Stimulated activated memory B cell treated with anti-CD40 and anti-IgM and Interleukin-4, amounts not matched to agents 10 μg/mL and 1 μg/mL and 100 μg/mL, for 72 hours (primary cell): ENCODE data around the gene CMTM7.

Experiments
- ATAC-seq: fragments of 150-1000 bp; cut with Tn5 transposase; 2 replicates; pipeline ENCODE4 v1.10.0; 2021
- H3K27ac Mint-ChIP-seq: one replicate; pipeline ENCODE4 v1.8.0; 2022; ENCODE audit warnings: mild to moderate bottlenecking, mixed read lengths
- H3K27me3 Mint-ChIP-seq: one replicate; pipeline ENCODE4 v1.8.0; 2022; ENCODE audit warnings: mixed read lengths
- H3K36me3 Mint-ChIP-seq: one replicate; pipeline ENCODE4 v1.8.0; 2022; ENCODE audit warnings: mixed read lengths
- H3K4me1 Mint-ChIP-seq: one replicate; pipeline ENCODE4 v1.8.0; 2022; ENCODE audit warnings: mixed read lengths
- H3K4me3 Mint-ChIP-seq: one replicate; pipeline ENCODE4 v1.8.0; 2022; ENCODE audit warnings: mild to moderate bottlenecking, moderate library complexity, mixed read lengths
- H3K9me3 Mint-ChIP-seq: one replicate; pipeline ENCODE4 v1.8.0; 2022; ENCODE audit warnings: mixed read lengths

CMTM7 gene

DNA sequence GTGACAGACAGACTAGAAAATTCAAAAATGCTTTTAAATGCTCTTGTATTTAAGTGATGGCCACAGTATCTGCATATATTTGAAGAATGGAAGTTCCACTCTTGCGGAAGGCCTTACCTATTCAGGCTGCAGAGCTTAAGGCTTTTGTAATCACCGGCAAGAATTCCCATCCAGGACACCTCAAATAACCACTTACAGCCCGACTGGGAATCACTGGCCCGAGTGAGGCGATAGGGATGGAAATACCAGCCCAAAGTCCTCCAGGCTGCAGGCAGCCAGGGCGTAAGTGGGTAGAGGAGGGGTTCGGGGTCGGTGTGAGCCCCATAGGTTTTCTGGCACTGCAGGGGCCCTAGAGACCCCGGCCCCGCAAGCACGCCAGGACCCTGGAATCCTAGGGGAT is 9.5 kb downstream of the CMTM7 start:
- Mint-ChIP-seq H3K4me3 (peak overlapping the region; percentile 91), H3K27me3 (no peaks in the 10 kb centered on the region), H3K9me3 (no peaks in the 10 kb centered on the region), H3K36me3 (peaks cover 19% of the 10 kb centered on the region), H3K27ac (peak overlapping the region; percentile 96), H3K4me1 (peaks cover 83% of the 10 kb centered on the region)
- ATAC-seq = peak; percentile 49

DNA sequence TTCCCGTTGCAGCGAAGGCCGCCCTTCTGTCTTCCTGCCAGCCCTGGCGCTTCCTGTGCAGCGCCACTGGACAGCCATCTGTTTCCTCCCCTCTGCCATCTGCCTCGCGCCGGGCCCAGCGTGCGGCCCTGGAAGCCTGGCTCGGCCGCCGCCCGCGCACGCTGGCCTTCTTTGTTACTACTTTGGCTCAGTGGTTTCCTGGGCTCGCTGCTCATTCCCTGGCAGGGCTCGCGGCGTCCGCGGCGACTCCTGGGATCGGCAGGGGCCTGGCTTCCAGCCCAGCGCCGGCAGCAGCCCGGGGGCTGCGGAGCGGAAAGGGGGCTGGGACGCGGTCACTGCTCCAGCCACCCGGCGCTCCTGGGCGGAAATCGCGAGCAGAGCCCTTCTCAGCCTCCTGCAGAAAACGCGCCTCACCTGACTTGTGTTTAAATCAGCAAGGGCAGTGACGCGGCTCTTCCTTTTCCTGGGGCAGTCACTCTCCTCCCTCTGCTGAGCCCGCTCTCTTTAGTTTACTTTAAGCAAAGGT is 10.0 kb downstream of the CMTM7 start:
- peak overlapping the region; percentile 91 for H3K4me3 Mint-ChIP-seq
- H3K27ac Mint-ChIP-seq = peak overlapping the region; percentile 96
- no peaks in the 10 kb centered on the region for H3K27me3 Mint-ChIP-seq
- H3K4me1 Mint-ChIP-seq = peaks cover 84% of the 10 kb centered on the region
- peak; percentile 81 for ATAC-seq
- peaks cover 23% of the 10 kb centered on the region for H3K36me3 Mint-ChIP-seq
- no peaks in the 10 kb centered on the region for H3K9me3 Mint-ChIP-seq

DNA sequence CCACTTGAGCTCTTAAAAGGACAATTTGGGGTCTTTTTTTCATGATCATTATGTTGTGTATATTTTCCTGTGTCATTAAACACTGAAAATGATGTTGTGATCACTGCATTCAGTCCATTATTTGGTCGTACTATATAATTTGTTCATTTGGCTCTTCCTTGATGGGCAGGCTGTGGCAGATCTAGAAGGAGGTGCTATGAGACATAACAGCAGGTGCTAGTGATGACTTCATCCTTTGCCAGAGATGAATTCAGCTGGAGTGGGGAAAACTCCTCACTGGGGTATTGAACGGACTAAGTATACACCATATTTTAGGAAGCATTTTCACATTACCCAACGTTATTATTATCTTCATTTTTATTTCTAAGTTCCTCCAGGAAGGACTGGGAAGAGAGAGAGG is 12.0 kb downstream of the CMTM7 start:
- no peaks in the 10 kb centered on the region for H3K9me3 Mint-ChIP-seq
- H3K4me1 Mint-ChIP-seq = peaks cover 75% of the 10 kb centered on the region
- H3K4me3 Mint-ChIP-seq = no peak overlapping the region
- H3K36me3 Mint-ChIP-seq = peaks cover 23% of the 10 kb centered on the region
- no peaks in the 10 kb centered on the region for H3K27me3 Mint-ChIP-seq
- peak overlapping the region; percentile 96 for H3K27ac Mint-ChIP-seq
- no peak for ATAC-seq

DNA sequence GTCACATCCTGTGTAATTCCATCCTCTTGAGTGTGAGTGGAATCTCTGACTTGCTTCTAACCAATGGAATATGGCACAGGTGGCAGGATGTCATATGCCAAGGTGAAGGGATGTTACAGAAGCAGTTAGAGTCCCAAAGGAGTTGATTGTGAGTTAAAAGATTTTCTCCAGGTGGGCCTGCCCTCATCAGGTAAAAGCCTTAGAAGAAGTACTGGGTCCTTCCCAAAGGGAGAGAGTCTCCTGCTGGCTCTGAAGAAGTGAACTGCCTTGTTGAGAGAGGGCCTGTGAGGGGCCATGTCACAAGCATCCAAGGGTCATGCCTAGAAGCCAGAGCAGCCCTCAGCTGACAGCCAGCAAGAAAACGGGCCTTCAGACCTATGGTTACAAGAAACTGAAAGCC is 13.1 kb downstream of the CMTM7 start:
- Mint-ChIP-seq H3K27ac (peak overlapping the region; percentile 96), H3K27me3 (no peaks in the 10 kb centered on the region), H3K9me3 (no peaks in the 10 kb centered on the region), H3K4me1 (peaks cover 72% of the 10 kb centered on the region), H3K36me3 (peaks cover 28% of the 10 kb centered on the region), H3K4me3 (no peak overlapping the region)
- ATAC-seq = no peak

DNA sequence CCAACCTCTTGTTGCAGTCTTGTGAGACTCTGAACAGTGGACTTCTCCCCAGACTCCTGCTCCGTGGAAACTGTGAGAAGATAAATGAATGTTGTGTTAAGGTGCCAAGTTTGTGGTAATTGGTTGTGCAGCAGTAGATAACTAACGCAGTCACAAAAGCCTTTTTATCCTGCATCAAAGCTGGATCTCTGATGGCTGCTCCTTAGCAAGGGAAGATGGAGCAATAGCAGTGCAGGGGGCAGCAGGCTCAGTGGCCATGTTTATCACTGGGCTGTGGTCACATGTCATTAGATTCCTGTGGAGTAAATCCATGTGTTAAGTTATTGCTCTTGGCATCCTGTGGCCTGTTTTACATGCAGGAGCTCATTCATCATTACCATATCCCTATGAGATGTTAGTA is 13.5 kb downstream of the CMTM7 start:
- Mint-ChIP-seq H3K36me3 (peaks cover 28% of the 10 kb centered on the region), H3K27ac (peak overlapping the region; percentile 96), H3K4me3 (no peak overlapping the region), H3K9me3 (no peaks in the 10 kb centered on the region), H3K27me3 (no peaks in the 10 kb centered on the region), H3K4me1 (peaks cover 75% of the 10 kb centered on the region)
- ATAC-seq = no peak

DNA sequence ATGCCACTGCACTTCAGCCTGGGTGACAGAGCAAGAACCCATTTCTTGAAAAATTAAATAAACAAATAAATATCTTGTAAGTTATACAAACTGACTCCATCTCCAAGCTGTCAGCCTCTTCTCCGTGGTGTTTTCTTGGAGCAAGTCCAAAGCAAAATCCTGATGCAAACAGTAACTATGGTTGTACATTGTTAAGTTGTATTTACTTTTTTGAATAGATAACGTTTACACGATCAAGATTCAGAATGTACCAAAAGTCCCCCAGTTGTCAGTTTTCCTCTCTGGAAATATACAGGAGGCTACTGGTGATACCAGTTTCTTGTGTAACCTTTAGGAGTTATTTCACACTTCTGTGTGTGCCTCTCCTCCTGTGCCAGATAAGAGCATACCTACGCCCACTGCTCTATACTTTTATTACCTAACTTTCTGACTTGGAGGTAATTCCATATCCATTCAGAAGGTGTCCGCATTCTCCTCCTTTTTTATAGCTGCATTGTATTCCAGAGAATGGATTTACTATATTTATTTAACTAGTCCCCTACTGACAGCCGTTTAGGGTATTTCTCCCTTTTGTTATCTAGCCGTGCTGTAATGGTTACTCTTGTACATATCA is 14.2 kb downstream of the CMTM7 start:
- Mint-ChIP-seq H3K9me3 (no peaks in the 10 kb centered on the region), H3K27me3 (no peaks in the 10 kb centered on the region), H3K4me1 (peaks cover 72% of the 10 kb centered on the region), H3K4me3 (no peak overlapping the region), H3K27ac (no peak overlapping the region), H3K36me3 (peaks cover 28% of the 10 kb centered on the region)
- ATAC-seq = no peak

DNA sequence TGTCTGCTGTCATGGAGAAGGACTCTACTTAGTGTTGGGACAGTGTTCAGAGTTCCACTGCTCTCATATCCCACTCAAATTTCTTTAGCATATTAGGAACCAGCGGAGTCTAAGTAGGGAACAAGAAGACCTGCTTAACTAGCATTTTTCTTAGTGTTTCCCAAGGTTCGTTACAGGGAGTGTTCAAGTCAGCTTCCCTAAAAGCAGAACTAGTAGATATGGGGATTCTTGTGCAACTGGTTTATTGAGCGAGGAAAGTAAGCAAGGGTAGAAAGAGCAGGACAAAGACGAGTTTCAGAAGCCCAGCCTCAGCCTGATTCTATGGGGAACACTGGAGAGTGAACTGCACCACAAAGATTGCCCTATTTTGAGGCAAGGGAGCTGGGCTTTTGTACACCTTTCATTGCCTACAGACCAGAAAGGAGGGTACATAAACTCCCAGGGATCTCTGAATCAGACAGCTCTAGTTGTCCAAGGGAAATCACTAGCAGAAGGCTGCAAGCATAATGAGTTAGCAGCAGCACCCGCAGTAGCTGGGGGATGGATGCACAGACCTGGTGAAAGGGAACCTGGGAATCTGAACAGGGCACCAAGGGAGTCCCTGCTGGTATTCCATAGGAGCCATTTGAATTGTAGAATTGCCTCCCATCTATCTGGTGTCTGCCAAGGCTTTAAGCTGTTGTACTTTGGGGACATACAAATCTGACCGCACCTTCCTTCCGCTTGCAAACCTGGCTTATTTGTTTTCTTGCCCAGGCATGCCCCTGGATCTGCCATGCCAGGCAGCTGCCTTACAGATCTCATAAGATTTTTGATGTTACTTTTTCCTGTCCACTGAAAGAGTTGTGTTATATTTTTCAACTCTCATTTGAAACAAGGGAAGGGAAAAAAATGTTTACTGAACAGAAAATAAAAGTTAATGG is 15.1 kb downstream of the CMTM7 start:
- peaks cover 33% of the 10 kb centered on the region for H3K36me3 Mint-ChIP-seq
- H3K27me3 Mint-ChIP-seq = no peaks in the 10 kb centered on the region
- no peaks in the 10 kb centered on the region for H3K9me3 Mint-ChIP-seq
- peak overlapping the region; percentile 3 for H3K27ac Mint-ChIP-seq
- H3K4me1 Mint-ChIP-seq = peaks cover 68% of the 10 kb centered on the region
- no peak for ATAC-seq
- no peak overlapping the region for H3K4me3 Mint-ChIP-seq

DNA sequence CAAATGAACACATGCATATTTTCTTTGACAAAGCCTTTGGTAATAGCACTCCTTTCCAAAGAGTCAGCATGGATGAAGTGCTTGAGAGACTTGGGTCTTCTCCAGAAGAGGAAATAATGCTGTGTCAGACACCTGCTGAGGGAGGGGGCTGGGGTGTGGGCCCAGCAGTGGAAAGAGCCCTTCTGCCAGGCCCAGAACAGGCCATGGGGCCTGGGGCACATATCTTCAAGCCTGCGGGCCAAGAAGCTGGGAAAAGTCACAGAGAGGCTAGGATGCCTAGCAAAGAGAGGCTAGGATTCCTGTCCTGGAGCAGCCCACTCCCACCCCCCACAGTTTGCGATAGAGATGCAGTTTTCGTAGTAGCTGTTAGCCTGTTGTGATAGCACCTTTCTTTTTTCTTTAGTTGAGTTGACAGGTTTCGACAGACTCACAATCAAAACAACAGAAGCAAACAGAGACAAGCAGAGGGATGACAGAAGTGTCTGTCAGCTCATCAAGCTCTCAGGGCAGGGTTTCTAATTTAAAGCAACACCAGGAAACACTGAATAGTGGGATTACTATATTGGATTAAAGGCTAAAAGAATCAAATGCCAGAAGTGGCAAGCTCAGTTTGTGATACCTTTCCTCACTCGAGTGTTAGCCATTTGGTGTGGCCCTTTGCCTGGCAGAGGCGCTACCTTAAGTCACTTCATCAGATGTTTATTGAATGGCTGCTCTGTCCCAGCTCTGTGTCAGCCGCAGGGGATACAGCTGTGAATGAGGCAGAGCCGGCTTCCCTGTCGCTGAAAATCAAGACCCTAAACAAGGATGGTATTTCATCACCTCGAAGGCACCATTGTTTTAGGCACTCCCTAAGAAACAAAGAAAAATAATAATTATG is 19.0 kb downstream of the CMTM7 start:
- Mint-ChIP-seq H3K27ac (peak overlapping the region; percentile 42), H3K4me1 (peaks cover 60% of the 10 kb centered on the region), H3K36me3 (peaks cover 30% of the 10 kb centered on the region), H3K4me3 (no peak overlapping the region), H3K9me3 (no peaks in the 10 kb centered on the region), H3K27me3 (no peaks in the 10 kb centered on the region)
- ATAC-seq = no peak

DNA sequence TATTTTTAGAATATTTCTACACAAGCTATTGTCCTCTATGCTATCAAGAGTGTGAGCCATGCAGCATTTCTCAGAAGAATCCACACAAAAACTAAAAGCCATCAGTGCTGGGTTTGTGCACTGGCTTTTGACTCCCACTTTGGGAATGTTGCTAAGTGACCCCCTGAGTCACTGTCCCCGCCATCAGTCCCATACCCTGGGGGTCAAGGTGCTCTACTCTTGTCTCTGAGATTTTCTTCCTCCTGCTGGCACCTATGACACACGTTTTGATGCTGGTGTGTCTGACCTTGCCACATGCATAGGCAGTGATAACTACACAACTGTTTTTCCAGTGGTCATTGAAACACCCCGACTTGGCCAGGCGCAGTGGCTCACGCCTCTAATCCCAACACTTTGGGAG is 19.8 kb downstream of the CMTM7 start:
- Mint-ChIP-seq H3K27ac (no peak overlapping the region), H3K27me3 (no peaks in the 10 kb centered on the region), H3K4me3 (no peak overlapping the region), H3K36me3 (peaks cover 26% of the 10 kb centered on the region), H3K9me3 (no peaks in the 10 kb centered on the region), H3K4me1 (peaks cover 60% of the 10 kb centered on the region)
- no peak for ATAC-seq

DNA sequence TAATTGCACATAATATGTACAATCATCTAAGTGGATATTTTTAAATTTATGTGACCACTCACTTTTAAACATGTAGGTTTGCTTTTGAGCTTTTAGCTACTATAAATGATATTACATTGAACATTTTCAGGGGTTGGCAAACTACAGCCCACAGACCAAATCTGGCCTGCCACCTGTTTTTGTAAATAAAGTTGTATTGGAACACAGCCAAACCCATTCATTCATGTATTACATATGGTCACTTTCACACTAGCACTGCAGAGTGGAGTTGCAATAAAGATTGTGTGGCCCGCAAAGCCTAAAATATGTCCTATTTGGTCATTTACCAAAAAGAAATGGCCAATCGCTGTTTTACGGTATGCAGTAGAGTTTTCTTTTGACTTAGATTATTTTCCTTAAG is 21.2 kb downstream of the CMTM7 start:
- Mint-ChIP-seq H3K27me3 (no peaks in the 10 kb centered on the region), H3K4me1 (peaks cover 61% of the 10 kb centered on the region), H3K36me3 (peaks cover 24% of the 10 kb centered on the region), H3K9me3 (no peaks in the 10 kb centered on the region), H3K4me3 (no peak overlapping the region), H3K27ac (no peak overlapping the region)
- no peak for ATAC-seq

DNA sequence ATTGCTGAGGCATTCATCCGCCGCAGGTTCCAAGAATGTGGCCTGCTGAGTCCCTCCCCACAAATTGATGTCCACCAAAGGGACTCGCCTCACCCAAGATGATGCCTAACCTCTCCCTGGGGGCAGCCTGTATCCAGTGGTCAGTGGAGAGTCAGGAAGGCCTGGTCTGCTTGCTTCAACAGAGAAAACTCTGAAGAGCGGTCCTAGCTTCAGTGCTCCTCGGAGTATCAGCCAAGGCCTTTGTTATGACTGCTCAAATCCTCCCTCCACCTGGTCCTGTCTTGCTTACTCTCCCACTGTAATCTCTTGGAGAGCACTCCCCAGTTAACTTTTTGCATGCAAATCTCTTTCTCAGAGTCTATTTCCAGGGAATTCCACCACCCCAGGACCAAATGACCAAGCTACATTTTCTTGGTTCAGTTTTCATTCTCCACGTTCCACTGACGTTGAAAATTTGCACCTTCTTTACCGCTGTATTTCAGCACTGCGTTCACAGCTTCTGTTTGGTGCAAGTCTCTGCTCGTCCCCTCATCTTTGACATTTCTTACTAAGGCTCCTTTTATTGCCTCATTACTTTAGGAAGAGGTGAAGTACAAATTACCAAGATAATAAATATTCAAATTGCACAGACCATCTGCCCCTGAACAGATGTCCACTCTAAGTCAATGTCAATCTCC is 22.3 kb downstream of the CMTM7 start:
- no peaks in the 10 kb centered on the region for H3K27me3 Mint-ChIP-seq
- H3K4me1 Mint-ChIP-seq = peaks cover 70% of the 10 kb centered on the region
- peak overlapping the region; percentile 83 for H3K27ac Mint-ChIP-seq
- H3K4me3 Mint-ChIP-seq = no peak overlapping the region
- ATAC-seq = no peak
- no peaks in the 10 kb centered on the region for H3K9me3 Mint-ChIP-seq
- H3K36me3 Mint-ChIP-seq = peaks cover 25% of the 10 kb centered on the region

DNA sequence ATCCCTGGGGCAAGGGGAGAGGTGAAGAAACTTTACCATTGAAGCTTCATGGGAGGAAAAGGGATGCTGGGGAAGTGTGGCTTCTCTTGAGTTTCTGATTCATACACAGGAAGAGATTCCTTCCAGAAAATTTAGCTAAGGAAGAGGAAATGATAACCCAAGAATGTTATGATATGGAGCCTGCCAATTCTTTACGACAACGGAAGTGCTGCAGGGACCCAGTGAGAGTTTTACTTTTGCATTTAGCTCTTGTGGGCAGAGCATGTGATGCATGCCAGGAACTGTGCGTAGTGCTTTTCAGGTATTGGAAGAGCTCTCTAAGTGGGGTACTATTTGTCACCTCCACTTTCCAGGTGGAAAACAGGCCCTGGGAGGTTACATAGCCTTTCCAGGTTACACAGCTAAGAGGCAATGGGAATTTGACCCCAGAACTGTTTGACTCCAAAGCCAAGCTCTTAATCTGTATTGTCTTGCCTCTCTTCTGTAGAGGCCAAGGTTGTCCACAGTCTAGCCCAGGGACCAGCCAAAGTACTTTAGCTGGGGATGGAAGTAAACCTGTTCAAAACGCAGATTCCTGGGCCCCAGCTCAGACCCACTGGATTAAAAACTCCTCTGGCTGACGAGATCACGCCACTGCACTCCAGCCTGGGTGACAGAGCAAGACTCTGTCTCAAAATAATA is 23.0 kb downstream of the CMTM7 start:
- peak overlapping the region; percentile 83 for H3K27ac Mint-ChIP-seq
- H3K27me3 Mint-ChIP-seq = no peaks in the 10 kb centered on the region
- H3K9me3 Mint-ChIP-seq = no peaks in the 10 kb centered on the region
- H3K4me1 Mint-ChIP-seq = peaks cover 73% of the 10 kb centered on the region
- H3K36me3 Mint-ChIP-seq = peaks cover 25% of the 10 kb centered on the region
- ATAC-seq = peak; percentile 70
- no peak overlapping the region for H3K4me3 Mint-ChIP-seq

DNA sequence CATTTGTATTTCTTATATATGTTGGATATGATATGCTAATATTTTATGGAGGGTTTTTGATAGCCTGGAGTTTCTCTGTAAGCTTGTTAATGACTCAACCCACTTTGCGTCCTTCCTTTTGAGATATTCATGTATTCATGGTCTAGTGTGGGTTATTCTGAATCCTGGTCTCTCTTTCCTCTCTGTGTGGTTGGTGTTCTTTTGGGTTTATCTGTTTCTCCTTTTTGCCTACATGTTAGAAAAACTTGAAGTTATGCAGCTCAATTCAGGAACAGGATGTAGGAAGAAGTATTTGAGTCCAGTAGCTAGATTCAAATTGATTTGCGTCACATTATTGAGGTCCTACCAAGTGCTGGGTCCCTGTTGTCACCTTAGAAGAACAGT is 28.1 kb downstream of the CMTM7 start:
- H3K9me3 Mint-ChIP-seq = no peaks in the 10 kb centered on the region
- peaks cover 91% of the 10 kb centered on the region for H3K4me1 Mint-ChIP-seq
- no peak for ATAC-seq
- peaks cover 12% of the 10 kb centered on the region for H3K36me3 Mint-ChIP-seq
- H3K27ac Mint-ChIP-seq = peak overlapping the region; percentile 84
- H3K4me3 Mint-ChIP-seq = peak overlapping the region; percentile 56
- no peaks in the 10 kb centered on the region for H3K27me3 Mint-ChIP-seq
